ENCODE data around the gene CDH13.

Gene CDH13

GRCh38 chr16:83117810-83118209, 491.0 kb downstream of the CDH13 start:
- DNase-seq, result no peak
- Histone ChIP-seq H3K27me3 (ENCODE audit: insufficient read depth, low read length, poor library complexity) (peaks cover 24% of the 10 kb centered on the region), H3K36me3 (ENCODE audit: insufficient read depth, low read length) (no peaks in the 10 kb centered on the region), H3K27ac (ENCODE audit: low read length) (no peak overlapping the region), H4K20me1 (ENCODE audit: insufficient read depth, low read length) (no peaks in the 10 kb centered on the region), H3K9me3 (ENCODE audit: insufficient read depth, low read length, severe bottlenecking) (no peaks in the 10 kb centered on the region), H3K79me2 (ENCODE audit: insufficient read depth, low read length) (no peaks in the 10 kb centered on the region), H3K4me1 (ENCODE audit: insufficient read depth, low read length) (peaks cover 6% of the 10 kb centered on the region), H2AFZ (ENCODE audit: low read depth, low read length) (no peak overlapping the region), H3K9ac (ENCODE audit: low read depth, low read length) (no peak overlapping the region), H3K4me3 (ENCODE audit: low read depth in 1 of 2, low read length in 2 of 2) (no peak overlapping the region), H3K4me2 (ENCODE audit: insufficient read depth, low read length) (no peak overlapping the region)
- no peak for ATAC-seq (ENCODE audit: insufficient read depth, low read depth)
- TF ChIP-seq, protein P1, sequence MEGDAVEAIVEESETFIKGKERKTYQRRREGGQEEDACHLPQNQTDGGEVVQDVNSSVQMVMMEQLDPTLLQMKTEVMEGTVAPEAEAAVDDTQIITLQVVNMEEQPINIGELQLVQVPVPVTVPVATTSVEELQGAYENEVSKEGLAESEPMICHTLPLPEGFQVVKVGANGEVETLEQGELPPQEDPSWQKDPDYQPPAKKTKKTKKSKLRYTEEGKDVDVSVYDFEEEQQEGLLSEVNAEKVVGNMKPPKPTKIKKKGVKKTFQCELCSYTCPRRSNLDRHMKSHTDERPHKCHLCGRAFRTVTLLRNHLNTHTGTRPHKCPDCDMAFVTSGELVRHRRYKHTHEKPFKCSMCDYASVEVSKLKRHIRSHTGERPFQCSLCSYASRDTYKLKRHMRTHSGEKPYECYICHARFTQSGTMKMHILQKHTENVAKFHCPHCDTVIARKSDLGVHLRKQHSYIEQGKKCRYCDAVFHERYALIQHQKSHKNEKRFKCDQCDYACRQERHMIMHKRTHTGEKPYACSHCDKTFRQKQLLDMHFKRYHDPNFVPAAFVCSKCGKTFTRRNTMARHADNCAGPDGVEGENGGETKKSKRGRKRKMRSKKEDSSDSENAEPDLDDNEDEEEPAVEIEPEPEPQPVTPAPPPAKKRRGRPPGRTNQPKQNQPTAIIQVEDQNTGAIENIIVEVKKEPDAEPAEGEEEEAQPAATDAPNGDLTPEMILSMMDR (IDR thresholded peaks at IDR 0.05; ENCODE audit: borderline replicate concordance, extremely low read depth, low read length, poor library complexity, severe bottlenecking), result no peak
- TF ChIP-seq EZH2 (IDR thresholded peaks at IDR 0.05; ENCODE audit: borderline replicate concordance, low read depth, low read length, severe bottlenecking), result no peak

GRCh38 chr16:83118365-83118764, 491.6 kb downstream of the CDH13 start:
- H3K27ac ChIP-seq (ENCODE audit: low read length), result no peak overlapping the region
- H3K27me3 ChIP-seq (ENCODE audit: insufficient read depth, low read length, poor library complexity), result peaks cover 21% of the 10 kb centered on the region
- H2AFZ ChIP-seq (ENCODE audit: low read depth, low read length), result no peak overlapping the region
- H3K4me3 ChIP-seq (ENCODE audit: low read depth in 1 of 2, low read length in 2 of 2), result no peak overlapping the region
- ATAC-seq (ENCODE audit: insufficient read depth, low read depth) (no peak), DNase-seq (no peak)
- H3K4me1 ChIP-seq (ENCODE audit: insufficient read depth, low read length), result peaks cover 6% of the 10 kb centered on the region
- no peaks in the 10 kb centered on the region for H4K20me1 ChIP-seq (ENCODE audit: insufficient read depth, low read length)
- H3K9ac ChIP-seq (ENCODE audit: low read depth, low read length), result no peak overlapping the region
- H3K4me2 ChIP-seq (ENCODE audit: insufficient read depth, low read length), result no peak overlapping the region
- no peaks in the 10 kb centered on the region for H3K36me3 ChIP-seq (ENCODE audit: insufficient read depth, low read length)
- H3K9me3 ChIP-seq (ENCODE audit: insufficient read depth, low read length, severe bottlenecking), result no peaks in the 10 kb centered on the region
- TF ChIP-seq EZH2 (IDR thresholded peaks at IDR 0.05; ENCODE audit: borderline replicate concordance, low read depth, low read length, severe bottlenecking), result no peak
- TF ChIP-seq, protein P1 (IDR thresholded peaks at IDR 0.05; ENCODE audit: borderline replicate concordance, extremely low read depth, low read length, poor library complexity, severe bottlenecking), result no peak
- H3K79me2 ChIP-seq (ENCODE audit: insufficient read depth, low read length), result no peaks in the 10 kb centered on the region

DNA sequence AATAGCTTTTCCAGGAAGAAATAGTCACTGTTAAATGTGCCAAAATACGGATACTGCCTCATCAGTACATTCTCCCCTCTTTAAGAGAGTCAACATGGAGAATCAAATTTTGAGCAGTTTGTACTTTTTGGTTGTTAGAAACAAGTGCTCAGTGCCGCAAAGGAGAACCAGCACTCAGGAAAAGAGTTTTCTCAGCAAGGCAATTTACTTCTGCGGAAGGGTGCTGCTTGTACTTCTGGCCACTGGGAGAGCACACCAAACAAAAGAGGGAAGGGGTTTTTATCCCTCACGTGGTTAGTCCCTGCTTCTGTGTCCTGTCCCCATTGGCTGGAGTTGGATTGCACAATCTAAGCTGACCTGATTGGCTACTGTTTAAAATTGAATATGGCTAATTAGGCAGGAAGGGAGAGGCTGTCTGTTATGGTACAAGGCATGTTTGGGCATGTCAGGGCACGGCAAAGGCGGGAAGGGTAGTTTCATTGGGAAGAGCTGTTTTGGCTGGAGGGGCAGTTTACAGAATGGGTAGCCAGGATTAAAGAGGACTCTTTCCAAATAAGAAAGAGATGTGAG, 499.3 kb downstream of the CDH13 start:
- H3K79me2 ChIP-seq (ENCODE audit: insufficient read depth, low read length), result no peaks in the 10 kb centered on the region
- H3K27me3 ChIP-seq (ENCODE audit: insufficient read depth, low read length, poor library complexity), result peaks cover 7% of the 10 kb centered on the region
- no peak overlapping the region for H2AFZ ChIP-seq (ENCODE audit: low read depth, low read length)
- no peak overlapping the region for H3K27ac ChIP-seq (ENCODE audit: low read length)
- no peaks in the 10 kb centered on the region for H3K4me1 ChIP-seq (ENCODE audit: insufficient read depth, low read length)
- no peaks in the 10 kb centered on the region for H3K36me3 ChIP-seq (ENCODE audit: insufficient read depth, low read length)
- no peak for ATAC-seq (ENCODE audit: insufficient read depth, low read depth)
- H3K9me3 ChIP-seq (ENCODE audit: insufficient read depth, low read length, severe bottlenecking), result peaks cover 8% of the 10 kb centered on the region
- no peak overlapping the region for H3K4me3 ChIP-seq (ENCODE audit: low read depth in 1 of 2, low read length in 2 of 2)
- TF ChIP-seq, protein P1 (IDR thresholded peaks at IDR 0.05; ENCODE audit: borderline replicate concordance, extremely low read depth, low read length, poor library complexity, severe bottlenecking), result no peak
- TF ChIP-seq EZH2 (IDR thresholded peaks at IDR 0.05; ENCODE audit: borderline replicate concordance, low read depth, low read length, severe bottlenecking), result no peak
- no peaks in the 10 kb centered on the region for H4K20me1 ChIP-seq (ENCODE audit: insufficient read depth, low read length)
- DNase-seq, result no peak
- H3K9ac ChIP-seq (ENCODE audit: low read depth, low read length), result no peak overlapping the region
- no peak overlapping the region for H3K4me2 ChIP-seq (ENCODE audit: insufficient read depth, low read length)
